ENCODE results near the gene ATP9A. TPM values are rescaled to one million over a fixed set of nuclear protein-coding genes. Genes with fewer than 3 reads are reported as not detected.

ATP9A gene
- polyA plus RNA-seq, 1 donor from 2014 or later, result 56.1 TPM

DNA sequence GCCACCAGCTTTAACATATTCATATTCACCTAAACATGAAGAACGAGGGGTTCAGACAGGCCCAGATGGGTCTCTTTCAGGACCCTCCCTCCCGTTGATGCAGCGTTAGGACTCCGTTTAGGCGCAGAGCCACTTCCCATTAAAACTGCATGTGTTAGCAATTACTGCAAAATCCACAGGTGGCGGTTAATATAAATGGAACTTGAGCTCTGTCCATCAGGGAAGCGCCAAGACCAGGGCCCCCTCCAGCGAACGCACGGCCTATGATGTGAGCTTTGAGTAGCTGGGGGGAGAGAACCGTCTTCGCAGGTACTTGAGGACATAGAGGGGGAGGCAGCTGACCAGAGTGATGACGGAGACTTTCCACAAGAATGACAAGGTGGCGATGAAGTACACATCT lies 167.2 kb downstream of the ATP9A start:
- no peaks in the 10 kb centered on the region for H3K79me2 ChIP-seq (replicated peaks; ENCODE audit: insufficient read depth, low read length)
- no peak overlapping the region for H3K4me2 ChIP-seq (ENCODE audit: low read length)
- H3K36me3 ChIP-seq (ENCODE audit: insufficient read depth, low read length), result peaks cover 8% of the 10 kb centered on the region
- H3K27ac ChIP-seq (ENCODE audit: low read length), result no peak overlapping the region
- H4K20me1 ChIP-seq (ENCODE audit: insufficient read depth), result no peaks in the 10 kb centered on the region
- no peaks in the 10 kb centered on the region for H3K9me2 ChIP-seq (ENCODE audit: insufficient read depth, low read length)
- no peak for TF ChIP-seq TAF1 (IDR thresholded peaks at IDR 0.05; ENCODE audit: low read depth)
- no peak for TF ChIP-seq EZH2 (IDR thresholded peaks at IDR 0.05; ENCODE audit: borderline replicate concordance, insufficient read depth, low read length, poor library complexity, severe bottlenecking)
- TF ChIP-seq CTCF (IDR thresholded peaks at IDR 0.05; ENCODE audit: poor library complexity, severe bottlenecking), result no peak
- TF ChIP-seq REST (IDR thresholded peaks at IDR 0.05; ENCODE audit: borderline replicate concordance), result no peak
- no peak for TF ChIP-seq EP300 (conservative IDR thresholded peaks at IDR 0.05; ENCODE audit: poor library complexity, severe bottlenecking)
- TF ChIP-seq MXI1 (conservative IDR thresholded peaks at IDR 0.05; ENCODE audit: poor library complexity, severe bottlenecking), result no peak
- H3K9ac ChIP-seq (ENCODE audit: low read length), result no peak overlapping the region
- H3K4me3 ChIP-seq (ENCODE audit: low read length), result no peak overlapping the region
- no peak overlapping the region for H2AFZ ChIP-seq (ENCODE audit: low read depth, low read length)
- no peaks in the 10 kb centered on the region for H3F3A ChIP-seq (ENCODE audit: insufficient read depth, low read length, poor library complexity, severe bottlenecking)
- H3K27me3 ChIP-seq (ENCODE audit: insufficient read depth, low read depth, low read length), result no peaks in the 10 kb centered on the region
- H3K9me3 ChIP-seq (ENCODE audit: low read length), result no peaks in the 10 kb centered on the region

GRCh38 chr20:51600016-51600420 lies 168.2 kb downstream of the ATP9A start:
- no peaks in the 10 kb centered on the region for H3K79me2 ChIP-seq (replicated peaks; ENCODE audit: insufficient read depth, low read length)
- H3K27me3 ChIP-seq (ENCODE audit: insufficient read depth, low read depth, low read length), result no peaks in the 10 kb centered on the region
- no peak overlapping the region for H3K4me3 ChIP-seq (ENCODE audit: low read length)
- TF ChIP-seq MXI1 (conservative IDR thresholded peaks at IDR 0.05; ENCODE audit: poor library complexity, severe bottlenecking), result no peak
- no peak for TF ChIP-seq RAD21 (conservative IDR thresholded peaks at IDR 0.05)
- no peak for TF ChIP-seq EZH2 (IDR thresholded peaks at IDR 0.05; ENCODE audit: borderline replicate concordance, insufficient read depth, low read length, poor library complexity, severe bottlenecking)
- TF ChIP-seq REST (IDR thresholded peaks at IDR 0.05; ENCODE audit: borderline replicate concordance), result no peak
- TF ChIP-seq SMC3 (conservative IDR thresholded peaks at IDR 0.05; ENCODE audit: poor library complexity), result no peak
- no peak for TF ChIP-seq EP300 (conservative IDR thresholded peaks at IDR 0.05; ENCODE audit: poor library complexity, severe bottlenecking)
- TF ChIP-seq CTCF (IDR thresholded peaks at IDR 0.05; ENCODE audit: poor library complexity, severe bottlenecking), result no peak
- TF ChIP-seq TAF1 (IDR thresholded peaks at IDR 0.05; ENCODE audit: low read depth), result no peak
- no peak for TF ChIP-seq POLR2AphosphoS5 (IDR thresholded peaks at IDR 0.05)
- H3K27ac ChIP-seq (ENCODE audit: low read length), result no peak overlapping the region
- no peak overlapping the region for H3K9ac ChIP-seq (ENCODE audit: low read length)
- H3K9me2 ChIP-seq (ENCODE audit: insufficient read depth, low read length), result no peaks in the 10 kb centered on the region
- H3K36me3 ChIP-seq (ENCODE audit: insufficient read depth, low read length), result peaks cover 8% of the 10 kb centered on the region
- H3K4me2 ChIP-seq (ENCODE audit: low read length), result no peak overlapping the region
- no peak overlapping the region for H2AFZ ChIP-seq (ENCODE audit: low read depth, low read length)
- H3F3A ChIP-seq (ENCODE audit: insufficient read depth, low read length, poor library complexity, severe bottlenecking), result no peaks in the 10 kb centered on the region
- H4K20me1 ChIP-seq (ENCODE audit: insufficient read depth), result no peaks in the 10 kb centered on the region
- H3K9me3 ChIP-seq (ENCODE audit: low read length), result no peaks in the 10 kb centered on the region

All from neural cell (in vitro differentiated cells).